DMS 273 (cell line): ENCODE results near the gene OGA.

ENCODE experiments used
- DNase-seq: peaks from one replicate; lab custom pipeline; 2025; ENCODE audit not compliant: unreplicated experiment; lab: John Stamatoyannopoulos, UW

OGA gene

GRCh38 chr10:101761226-101761625, 57.0 kb downstream of the OGA start:
- no peak for DNase-seq

- peak; percentile 54 for DNase-seq
Observed at GRCh38 chr10:101760510-101760909, 57.7 kb downstream of the OGA start.

GRCh38 chr10:101759309-101760247, 58.7 kb downstream of the OGA start:
- peak; percentile 19 for DNase-seq

GRCh38 chr10:101758858-101759257, 59.4 kb downstream of the OGA start:
- DNase-seq: no peak

GRCh38 chr10:101752241-101752640, 66.0 kb downstream of the OGA start:
- DNase-seq: no peak

- DNase-seq: peak; percentile 55
Observed at GRCh38 chr10:101749047-101750016, 68.9 kb downstream of the OGA start.

- no peak for DNase-seq
Observed at GRCh38 chr10:101748496-101748895, 69.7 kb downstream of the OGA start.

GRCh38 chr10:101745074-101745696, 73.1 kb downstream of the OGA start:
- DNase-seq: peak; percentile 42

- no peak for DNase-seq
Observed at GRCh38 chr10:101744267-101744666, 74.0 kb downstream of the OGA start.

GRCh38 chr10:101741938-101742337, 76.3 kb downstream of the OGA start:
- no peak for DNase-seq

GRCh38 chr10:101736666-101737065, 81.6 kb downstream of the OGA start:
- DNase-seq: no peak
